ENCODE measurements around the gene DTNA. TPM values are rescaled to one million over a fixed set of nuclear protein-coding genes. Genes with fewer than 3 reads are reported as not detected.

DTNA gene
- total RNA-seq, 4 donors from 2014 or later, result 22.7 to 60.5 (median 43.7) TPM

DNA sequence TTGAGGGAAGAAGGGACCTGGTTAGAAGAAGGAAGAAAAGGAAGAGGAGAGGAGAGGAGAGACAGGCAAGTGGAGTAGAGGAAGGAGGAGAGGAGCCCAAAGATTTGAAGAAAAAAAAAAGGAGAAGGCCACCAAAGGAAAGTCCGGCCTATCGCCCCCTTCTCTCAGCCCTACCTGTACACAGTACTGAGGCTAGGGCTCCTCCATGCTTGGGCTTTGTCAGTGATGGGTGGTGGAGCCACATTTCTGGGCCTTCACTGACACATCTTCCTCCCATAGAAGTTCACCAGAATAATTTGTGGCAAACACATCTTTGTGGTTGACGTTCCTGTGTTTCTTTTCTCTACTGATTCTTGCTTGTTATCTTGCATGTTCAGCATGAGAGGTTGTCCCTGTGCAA, 125.4 kb downstream of the DTNA start:
- TF ChIP-seq, protein P1, sequence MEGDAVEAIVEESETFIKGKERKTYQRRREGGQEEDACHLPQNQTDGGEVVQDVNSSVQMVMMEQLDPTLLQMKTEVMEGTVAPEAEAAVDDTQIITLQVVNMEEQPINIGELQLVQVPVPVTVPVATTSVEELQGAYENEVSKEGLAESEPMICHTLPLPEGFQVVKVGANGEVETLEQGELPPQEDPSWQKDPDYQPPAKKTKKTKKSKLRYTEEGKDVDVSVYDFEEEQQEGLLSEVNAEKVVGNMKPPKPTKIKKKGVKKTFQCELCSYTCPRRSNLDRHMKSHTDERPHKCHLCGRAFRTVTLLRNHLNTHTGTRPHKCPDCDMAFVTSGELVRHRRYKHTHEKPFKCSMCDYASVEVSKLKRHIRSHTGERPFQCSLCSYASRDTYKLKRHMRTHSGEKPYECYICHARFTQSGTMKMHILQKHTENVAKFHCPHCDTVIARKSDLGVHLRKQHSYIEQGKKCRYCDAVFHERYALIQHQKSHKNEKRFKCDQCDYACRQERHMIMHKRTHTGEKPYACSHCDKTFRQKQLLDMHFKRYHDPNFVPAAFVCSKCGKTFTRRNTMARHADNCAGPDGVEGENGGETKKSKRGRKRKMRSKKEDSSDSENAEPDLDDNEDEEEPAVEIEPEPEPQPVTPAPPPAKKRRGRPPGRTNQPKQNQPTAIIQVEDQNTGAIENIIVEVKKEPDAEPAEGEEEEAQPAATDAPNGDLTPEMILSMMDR (IDR thresholded peaks at IDR 0.05), result no peak
- DNase-seq (ENCODE audit: low spot score) (no peak), ATAC-seq (ENCODE audit: low FRiP score) (no peak)

DNA sequence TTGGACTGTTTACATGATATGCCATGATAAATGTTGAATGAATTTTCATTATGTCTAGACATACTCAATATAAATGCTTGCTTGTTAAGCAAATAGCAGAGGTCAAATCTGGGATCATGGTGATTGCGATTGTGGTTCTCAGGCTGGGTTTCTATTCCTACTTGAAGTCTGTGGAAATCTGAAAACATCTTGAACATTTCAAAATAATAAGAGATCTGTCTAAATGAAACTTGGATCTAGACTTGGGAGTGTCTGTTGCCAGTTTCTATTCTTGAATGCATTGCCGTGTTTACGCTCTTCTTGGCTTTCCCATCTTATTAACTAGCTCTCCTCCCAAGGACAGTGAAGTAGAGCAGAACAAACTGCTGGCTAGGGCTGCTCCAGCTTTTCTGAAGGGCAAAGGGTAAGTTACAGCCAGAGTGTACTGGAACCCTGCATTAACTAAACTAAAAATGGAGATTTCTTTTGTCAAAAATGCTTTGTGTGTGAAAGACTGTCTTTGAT, 127.7 kb downstream of the DTNA start:
- peak; percentile 71 for ATAC-seq (ENCODE audit: low FRiP score)
- DNase-seq (ENCODE audit: low spot score), result no peak
- TF ChIP-seq, protein P1 (IDR thresholded peaks at IDR 0.05), result no peak

DNA sequence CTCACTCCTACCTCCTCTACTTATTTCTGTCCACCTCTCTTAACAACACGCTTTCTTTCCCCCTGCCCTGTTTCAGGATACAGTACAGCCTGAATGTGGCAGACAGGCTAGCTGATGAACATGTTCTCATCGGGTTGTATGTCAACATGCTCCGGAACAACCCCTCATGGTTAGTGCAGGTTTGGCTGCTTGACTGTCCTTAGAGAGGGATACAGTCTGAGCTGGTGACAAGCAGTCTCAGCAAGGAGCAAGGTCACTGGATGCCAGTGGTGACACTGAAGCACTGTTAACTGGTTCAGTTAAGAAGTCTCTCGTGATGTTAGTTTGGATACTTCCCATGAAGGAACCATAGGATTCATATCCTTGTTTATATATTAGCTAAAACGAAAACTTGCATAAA, 128.6 kb downstream of the DTNA start:
- DNase-seq (ENCODE audit: low spot score) (no peak), ATAC-seq (ENCODE audit: low FRiP score) (no peak)

GRCh38 chr18:34840256-34840826, 130.2 kb downstream of the DTNA start:
- ATAC-seq (ENCODE audit: low FRiP score) (no peak), DNase-seq (ENCODE audit: low spot score) (no peak)
- TF ChIP-seq, protein P1 (IDR thresholded peaks at IDR 0.05), result no peak

More for the DNA sequence above, 128.6 kb downstream of the DTNA start:
- TF ChIP-seq, protein P1 (IDR thresholded peaks at IDR 0.05), result no peak

GRCh38 chr18:34841891-34842290, 131.8 kb downstream of the DTNA start:
- ATAC-seq (ENCODE audit: low FRiP score) (no peak), DNase-seq (ENCODE audit: low spot score) (no peak)
- TF ChIP-seq, protein P1 (IDR thresholded peaks at IDR 0.05), result no peak

DNA sequence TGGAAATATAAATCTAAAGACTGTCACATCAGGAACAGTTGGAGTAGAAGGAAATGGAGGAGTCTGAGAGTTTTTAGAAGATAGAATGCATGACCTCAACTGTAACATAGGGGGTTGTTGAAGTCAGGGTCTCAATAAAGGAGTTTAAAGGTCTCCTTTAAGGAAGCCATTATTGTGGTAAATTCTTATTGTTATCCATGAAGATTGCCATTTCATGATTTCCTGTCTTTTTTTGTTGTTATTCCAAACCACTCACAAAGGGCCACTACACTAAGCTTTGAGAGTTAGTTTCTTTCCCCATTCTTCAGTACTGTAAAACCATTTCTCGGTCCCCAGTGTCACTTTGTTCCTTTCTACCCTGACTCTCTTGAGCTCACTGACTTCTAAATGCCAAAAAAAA, 134.0 kb downstream of the DTNA start:
- DNase-seq (ENCODE audit: low spot score), result no peak
- no peak for ATAC-seq (ENCODE audit: low FRiP score)
- TF ChIP-seq, protein P1 (IDR thresholded peaks at IDR 0.05), result no peak

GRCh38 chr18:34844732-34845459, 134.8 kb downstream of the DTNA start:
- ATAC-seq (ENCODE audit: low FRiP score) (no peak), DNase-seq (ENCODE audit: low spot score) (no peak)
- TF ChIP-seq, protein P1 (IDR thresholded peaks at IDR 0.05), result no peak
